ENCODE data around the gene GIPR. TPM values are rescaled to one million over a fixed set of nuclear protein-coding genes. Genes with fewer than 3 reads are reported as not detected.

Gene GIPR
- total and polyA plus RNA-seq, 10 of the 15 experiments (the other 5 are each of a cell fraction or from before 2014, with no cell fraction given) = 1.7 to 26.3 (median 13.7) TPM

GRCh38 chr19:45663800-45664199, 4.2 kb upstream of the GIPR start:
- ChIA-PET RAD21 (ENCODE audit: unreplicated experiment) (no interaction called here), POLR2A (no interaction called here), CTCF (interaction anchor here (0.6 kb wide), 1 partner anchor 20 kb away, joined by 3 read pairs; no protein-coding TSS in a partner anchor), SMC1A (ENCODE audit: uncharacterized antibody, unreplicated experiment) (interaction anchor here (0.5 to 0.7 kb wide), 2 partner anchors 18 to 214 kb away, joined by 3 read pairs; no protein-coding TSS in a partner anchor)
- ATAC-seq (no peak), DNase-seq (ENCODE audit: low read depth, low spot score) (no peak), FAIRE-seq (no peak)
- no peak overlapping the region for H3K27ac ChIP-seq (ENCODE audit: control insufficient read depth, insufficient read depth)
- 33% methylated on average over 1 of the region's 1 CpG for WGBS (ENCODE audit: insufficient coverage, insufficient replicate concordance, low lambda C conversion rate, missing lambda C conversion rate)
- H3K4me1 ChIP-seq (ENCODE audit: control insufficient read depth, insufficient read depth, low read length) = peaks cover 5% of the 10 kb centered on the region
- H3K4me2 ChIP-seq (ENCODE audit: control insufficient read depth, insufficient read depth) = no peak overlapping the region
- no peaks in the 10 kb centered on the region for H3K36me3 ChIP-seq (ENCODE audit: control insufficient read depth in 2 of 2, insufficient read depth in 2 of 2, low read length in 1 of 2)
- no peak overlapping the region for H3K9ac ChIP-seq (ENCODE audit: control insufficient read depth, insufficient read depth, low read length)
- intact Hi-C loops (cut with micrococcal nuclease; ENCODE audit: unreplicated experiment) = no loop called here
- BruUV-seq (replicated peaks) = no TSS peak
- H3K4me3 ChIP-seq = no peak overlapping the region
- TF ChIP-seq TCF7 (IDR thresholded peaks at IDR 0.05; ENCODE audit: borderline replicate concordance) (no peak), RAD51 (IDR thresholded peaks at IDR 0.05) (no peak), ZNF622 (IDR thresholded peaks at IDR 0.05) (no peak), STAT1 (conservative IDR thresholded peaks at IDR 0.05) (no peak), ETV6 (conservative IDR thresholded peaks at IDR 0.05 in 1 of 2, IDR thresholded peaks at IDR 0.05 in 1 of 2; ENCODE audit: borderline replicate concordance in 1 of 2, low read depth in 1 of 2) (no peak), KDM1A (IDR thresholded peaks at IDR 0.05; ENCODE audit: borderline replicate concordance) (no peak), BCL11A (IDR thresholded peaks at IDR 0.05; ENCODE audit: low read depth, low read length) (no peak), IRF4 (IDR thresholded peaks at IDR 0.05; ENCODE audit: low read depth, low read length) (no peak), E2F4 (IDR thresholded peaks at IDR 0.05; ENCODE audit: low read depth, low read length) (no peak), PAX5 (IDR thresholded peaks at IDR 0.05; ENCODE audit: borderline replicate concordance, low read depth, low read length) (no peak), MXI1 (IDR thresholded peaks at IDR 0.05; ENCODE audit: low read depth, low read length) (no peak), SREBF2 (IDR thresholded peaks at IDR 0.05; ENCODE audit: low read length) (no peak), RELB (IDR thresholded peaks at IDR 0.05; ENCODE audit: low read depth) (no peak), ATF7 (IDR thresholded peaks at IDR 0.05; ENCODE audit: low read depth) (no peak), RCOR1 (conservative IDR thresholded peaks at IDR 0.05; ENCODE audit: low read depth, low read length) (no peak), NFXL1 (IDR thresholded peaks at IDR 0.05; ENCODE audit: borderline replicate concordance) (no peak), SMC3 (IDR thresholded peaks at IDR 0.05; ENCODE audit: borderline replicate concordance, low read length) (no peak), CTCF (IDR thresholded peaks at IDR 0.05 in 2 of 3, conservative IDR thresholded peaks at IDR 0.05 in 1 of 3; ENCODE audit: control insufficient read depth in 2 of 3, extremely low read depth in 1 of 3, insufficient read depth in 1 of 3, low read depth in 3 of 3, low read length in 3 of 3) (no peak), CBX5 (IDR thresholded peaks at IDR 0.05; ENCODE audit: low read depth) (no peak)
- no peaks in the 10 kb centered on the region for H4K20me1 ChIP-seq (ENCODE audit: control insufficient read depth, insufficient read depth)
- no peaks in the 10 kb centered on the region for H3K9me3 ChIP-seq (replicated peaks; ENCODE audit: control insufficient read depth, insufficient read depth, low read length)
- in situ Hi-C loops (cut with MboI) = no loop called here
- H2AFZ ChIP-seq (ENCODE audit: control insufficient read depth, low read depth, low read length) = no peak overlapping the region
- H3K79me2 ChIP-seq (ENCODE audit: control insufficient read depth, insufficient read depth, low read length) = peaks cover 3% of the 10 kb centered on the region
- no peaks in the 10 kb centered on the region for H3K27me3 ChIP-seq (replicated peaks in 1 of 2; ENCODE audit: control insufficient read depth in 2 of 2, insufficient read depth in 2 of 2, low read length in 1 of 2)
